ENCODE measurements around the gene GCK.

Gene GCK

GRCh38 chr7:44222776-44223261 is 33.6 kb upstream of the GCK start:
- no peak for DNase-seq

- DNase-seq: no peak
Measured at GRCh38 chr7:44222074-44222473, 32.8 kb upstream of the GCK start.

- DNase-seq: no peak
Measured at GRCh38 chr7:44221231-44221791, 32.1 kb upstream of the GCK start.

GRCh38 chr7:44220358-44221112 is 31.3 kb upstream of the GCK start:
- no peak for DNase-seq

GRCh38 chr7:44220046-44220357 is 30.8 kb upstream of the GCK start:
- DNase-seq: no peak

GRCh38 chr7:44219371-44220045 is 30.3 kb upstream of the GCK start:
- DNase-seq: no peak

- no peak for DNase-seq
Measured at GRCh38 chr7:44218418-44219201, 29.4 kb upstream of the GCK start.

GRCh38 chr7:44217852-44218402 is 28.7 kb upstream of the GCK start:
- no peak for DNase-seq

GRCh38 chr7:44217223-44217714 is 28.0 kb upstream of the GCK start:
- no peak for DNase-seq

GRCh38 chr7:44216521-44217222 is 27.4 kb upstream of the GCK start:
- DNase-seq: no peak

GRCh38 chr7:44216019-44216418 is 26.8 kb upstream of the GCK start:
- no peak for DNase-seq

- no peak for DNase-seq
Measured at GRCh38 chr7:44215531-44215930, 26.3 kb upstream of the GCK start.

GRCh38 chr7:44213877-44214388 is 24.7 kb upstream of the GCK start:
- DNase-seq: no peak

GRCh38 chr7:44213206-44213876 is 24.1 kb upstream of the GCK start:
- DNase-seq: no peak

- no peak for DNase-seq
Measured at GRCh38 chr7:44212581-44213184, 23.4 kb upstream of the GCK start.

GRCh38 chr7:44212018-44212417 is 22.8 kb upstream of the GCK start:
- DNase-seq: no peak

GRCh38 chr7:44211126-44211675 is 22.0 kb upstream of the GCK start:
- no peak for DNase-seq

GRCh38 chr7:44210107-44210506 is 20.9 kb upstream of the GCK start:
- no peak for DNase-seq

- DNase-seq: no peak
Measured at GRCh38 chr7:44208085-44208484, 18.8 kb upstream of the GCK start.

GRCh38 chr7:44206008-44206407 is 16.8 kb upstream of the GCK start:
- DNase-seq: no peak

- no peak for DNase-seq
Measured at GRCh38 chr7:44201813-44202212, 12.6 kb upstream of the GCK start.

Data from inflammatory macrophage (primary cell).